EL (cell line): ENCODE measurements around the gene HSPA9.

Source experiments
- DNase-seq: peaks from one replicate; pipeline ENCODE4 v3.0.0-alpha.2; 2016

Gene HSPA9

GRCh38 chr5:138557677-138558076 lies 17.5 kb downstream of the HSPA9 start:
- DNase-seq: no peak

- DNase-seq: no peak
Measured at GRCh38 chr5:138554143-138554542, 21.1 kb downstream of the HSPA9 start.

- DNase-seq: no peak
Measured at GRCh38 chr5:138553437-138554095, 21.6 kb downstream of the HSPA9 start.

GRCh38 chr5:138552657-138553056 lies 22.5 kb downstream of the HSPA9 start:
- no peak for DNase-seq

- no peak for DNase-seq
Measured at GRCh38 chr5:138549414-138549813, 25.8 kb downstream of the HSPA9 start.

GRCh38 chr5:138545919-138546562 lies 29.2 kb downstream of the HSPA9 start:
- DNase-seq: no peak

GRCh38 chr5:138544181-138545134 lies 30.7 kb downstream of the HSPA9 start:
- peak; percentile 41 for DNase-seq

- DNase-seq: no peak
Measured at GRCh38 chr5:138543730-138544104, 31.5 kb downstream of the HSPA9 start.

- DNase-seq: peak; percentile 100
Measured at GRCh38 chr5:138542956-138543729, 32.1 kb downstream of the HSPA9 start, which contains the start of gene ETF1. Gene ETF1, minus strand, starts transcription at chr5:138543236. Its CDS starts 318 bp downstream, at chr5:138542918.

GRCh38 chr5:138542180-138542955 lies 32.8 kb downstream of the HSPA9 start:
- DNase-seq: peak; percentile 21

GRCh38 chr5:138541511-138542179 lies 33.6 kb downstream of the HSPA9 start:
- DNase-seq: peak; percentile 44

- no peak for DNase-seq
Measured at GRCh38 chr5:138539791-138540190, 35.4 kb downstream of the HSPA9 start.

- DNase-seq: no peak
Measured at GRCh38 chr5:138538943-138539627, 36.1 kb downstream of the HSPA9 start.

GRCh38 chr5:138536665-138537315 lies 38.4 kb downstream of the HSPA9 start:
- DNase-seq: no peak

- DNase-seq: no peak
Measured at GRCh38 chr5:138536215-138536614, 39.0 kb downstream of the HSPA9 start.

- no peak for DNase-seq
Measured at GRCh38 chr5:138533973-138534941, 40.9 kb downstream of the HSPA9 start.

GRCh38 chr5:138529812-138530211 lies 45.4 kb downstream of the HSPA9 start:
- DNase-seq: no peak

GRCh38 chr5:138528744-138529469 lies 46.3 kb downstream of the HSPA9 start:
- no peak for DNase-seq
